ENCODE measurements around the gene CYB5RL.

Gene CYB5RL

GRCh38 chr1:54159733-54160316 is 40.0 kb downstream of the CYB5RL start:
- DNase-seq (ENCODE audit: low spot score) = no peak

GRCh38 chr1:54158071-54158470 is 41.8 kb downstream of the CYB5RL start:
- no peak for DNase-seq (ENCODE audit: low spot score)

- DNase-seq (ENCODE audit: low spot score) = no peak
Measured at GRCh38 chr1:54157401-54157800, 42.4 kb downstream of the CYB5RL start.

GRCh38 chr1:54156986-54157385 is 42.8 kb downstream of the CYB5RL start:
- DNase-seq (ENCODE audit: low spot score) = no peak

- DNase-seq (ENCODE audit: low spot score) = no peak
Measured at GRCh38 chr1:54156201-54156600, 43.6 kb downstream of the CYB5RL start.

- DNase-seq (ENCODE audit: low spot score) = no peak
Measured at GRCh38 chr1:54153535-54154439, 46.0 kb downstream of the CYB5RL start.

GRCh38 chr1:54152696-54153095 is 47.1 kb downstream of the CYB5RL start, which contains the start of gene CDCP2:
TSS of gene CDCP2 (minus strand) at chr1:54153000. CDS start at chr1:54152922, 78 bp downstream.
- DNase-seq (ENCODE audit: low spot score) = no peak

- DNase-seq (ENCODE audit: low spot score) = no peak
Measured at GRCh38 chr1:54151013-54151412, 48.8 kb downstream of the CYB5RL start.

All from globus pallidus (tissue), 1 donor.